IPS-11a (cell line): Measurements from ENCODE around the gene OLR1.
A peak's percentile ranks its signal among the peaks of the same experiment; 100 is the strongest.
"Not testable (repeated sequence)": the region's sequence is repeated elsewhere in the genome, so short reads cannot be mapped to it uniquely, and the experiment has no call there.

Experiments
- H3K4me3 ChIP-seq: one replicate; pipeline ENCODE4 v1.5.1; 2013; ENCODE audit warnings: low read depth, low read length, control low read depth

The OLR1 gene

DNA sequence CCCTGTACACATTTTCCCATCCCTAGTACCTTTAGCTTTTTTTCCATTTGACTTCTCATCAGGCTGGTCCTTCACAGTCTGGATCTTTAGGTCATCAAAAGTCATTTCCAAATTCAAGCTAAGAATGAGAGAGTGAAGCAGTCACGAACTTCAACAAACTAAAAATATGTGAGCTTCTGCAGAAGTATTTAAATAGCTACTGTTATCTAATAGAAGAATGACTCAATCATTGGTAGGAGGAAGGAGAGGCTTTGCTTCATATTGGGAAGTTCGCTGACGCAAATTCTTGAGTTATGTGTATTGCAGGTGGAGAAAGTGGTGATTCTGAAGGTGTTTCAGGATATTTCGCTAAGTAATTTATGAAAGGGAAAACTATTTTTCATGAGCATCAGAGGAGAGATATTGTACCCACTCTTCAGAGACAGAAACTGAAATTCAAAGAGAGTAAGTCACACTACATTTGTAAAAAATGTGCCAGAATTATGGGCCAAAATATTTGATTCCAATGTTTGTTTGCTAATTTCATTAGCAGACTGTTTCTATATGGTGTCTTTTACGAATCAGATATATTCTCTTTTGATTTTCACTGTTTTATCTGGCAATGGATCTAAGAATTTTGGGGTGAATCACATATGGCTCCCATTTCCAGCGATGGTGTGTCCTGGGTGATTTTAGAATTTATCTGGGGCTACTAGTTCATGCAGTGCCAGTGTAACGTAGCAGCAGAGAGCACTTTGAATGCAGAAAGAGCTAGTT, at the start of gene OLR1:
Gene OLR1, minus strand, starts transcription at position 160 of the 756 bp plus-strand sequence. Its CDS starts 55 bp downstream, at position 105.
- H3K4me3 ChIP-seq: no peak within 1 kb of the TSS

- H3K4me3 ChIP-seq: no peak overlapping the region
These were observed 48.6 kb upstream of the OLR1 start for GRCh38 chr12:10220398-10221077.

DNA sequence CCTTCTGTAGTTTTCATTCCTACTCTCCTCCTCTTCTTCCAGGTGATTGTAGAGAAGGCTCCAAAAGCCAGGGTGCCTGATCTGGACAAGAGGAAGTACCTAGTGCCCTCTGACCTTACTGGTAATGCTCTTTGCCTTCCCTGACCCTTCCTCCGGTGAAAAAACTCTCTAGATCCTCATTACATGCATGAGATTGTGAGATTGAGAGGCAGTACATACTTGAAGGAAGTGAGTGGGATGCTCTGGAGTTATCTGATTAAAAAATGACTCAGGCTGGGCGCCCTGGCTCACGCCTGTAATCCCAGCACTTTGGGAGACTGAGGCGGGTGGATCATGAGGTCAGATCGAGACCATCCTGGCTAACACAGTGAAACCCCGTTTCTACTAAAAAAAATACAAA, 46.1 kb upstream of the OLR1 start:
- H3K4me3 ChIP-seq: no peak overlapping the region

DNA sequence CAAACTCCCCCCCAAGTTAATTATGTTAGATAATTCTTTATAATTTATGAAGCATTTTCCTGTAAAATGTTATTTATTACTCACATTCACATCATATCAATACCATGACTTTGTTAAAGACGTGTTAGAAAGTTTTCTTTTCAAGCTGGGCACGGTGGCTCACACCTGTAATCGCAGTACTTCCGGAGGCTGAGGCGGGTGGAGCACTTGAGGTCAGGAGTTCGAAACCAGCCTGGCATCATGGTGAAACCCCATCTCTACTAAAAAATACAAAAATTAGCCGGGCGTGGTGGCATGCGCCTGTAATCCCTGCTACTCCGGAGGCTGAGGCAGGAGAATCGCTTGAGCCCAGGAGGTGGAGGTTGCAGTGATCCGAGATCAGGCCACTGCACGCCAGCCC, 44.0 kb upstream of the OLR1 start:
- not testable (repeated sequence) for H3K4me3 ChIP-seq

DNA sequence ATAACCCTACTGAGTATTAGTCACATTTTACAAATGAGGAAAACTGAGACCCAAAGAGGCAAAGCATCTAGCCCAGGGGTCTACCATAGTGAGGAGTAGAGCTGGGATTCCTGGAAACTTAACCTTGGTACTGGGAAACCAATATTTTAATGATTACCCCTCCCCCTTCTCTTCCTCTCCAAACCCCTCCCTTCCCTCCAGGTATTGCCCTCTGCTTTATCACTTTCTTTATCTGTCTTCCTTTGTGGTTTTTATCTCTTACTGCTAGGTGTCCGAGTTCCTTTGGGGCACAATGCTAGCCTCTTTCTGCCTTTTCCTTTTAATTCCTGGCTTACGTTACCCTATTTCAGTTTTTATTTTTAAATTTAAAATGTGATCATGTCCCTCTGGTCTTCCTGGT, 43.5 kb upstream of the OLR1 start:
- no peak overlapping the region for H3K4me3 ChIP-seq

DNA sequence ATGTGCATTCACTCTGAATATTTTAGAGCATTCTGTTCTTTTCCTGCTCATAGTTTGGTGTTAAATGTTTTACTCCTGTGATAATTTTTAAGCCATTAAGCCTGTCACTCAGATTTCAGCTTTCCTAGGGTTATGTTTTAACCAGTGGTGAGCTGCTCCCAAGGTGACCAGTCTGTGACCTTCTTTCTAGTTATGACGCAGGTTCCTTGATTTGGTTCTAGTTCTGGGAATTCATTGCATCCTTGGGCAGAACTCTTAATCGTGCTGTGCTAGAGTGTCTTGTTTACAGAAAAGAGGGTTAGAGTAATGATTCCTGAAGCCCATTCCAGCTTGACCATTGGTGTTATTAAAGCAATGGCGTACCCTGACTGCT, 42.9 kb upstream of the OLR1 start:
- peak overlapping the region; percentile 96 for H3K4me3 ChIP-seq

GRCh38 chr12:10214136-10214894, 42.4 kb upstream of the OLR1 start:
- H3K4me3 ChIP-seq: peak overlapping the region; percentile 96

DNA sequence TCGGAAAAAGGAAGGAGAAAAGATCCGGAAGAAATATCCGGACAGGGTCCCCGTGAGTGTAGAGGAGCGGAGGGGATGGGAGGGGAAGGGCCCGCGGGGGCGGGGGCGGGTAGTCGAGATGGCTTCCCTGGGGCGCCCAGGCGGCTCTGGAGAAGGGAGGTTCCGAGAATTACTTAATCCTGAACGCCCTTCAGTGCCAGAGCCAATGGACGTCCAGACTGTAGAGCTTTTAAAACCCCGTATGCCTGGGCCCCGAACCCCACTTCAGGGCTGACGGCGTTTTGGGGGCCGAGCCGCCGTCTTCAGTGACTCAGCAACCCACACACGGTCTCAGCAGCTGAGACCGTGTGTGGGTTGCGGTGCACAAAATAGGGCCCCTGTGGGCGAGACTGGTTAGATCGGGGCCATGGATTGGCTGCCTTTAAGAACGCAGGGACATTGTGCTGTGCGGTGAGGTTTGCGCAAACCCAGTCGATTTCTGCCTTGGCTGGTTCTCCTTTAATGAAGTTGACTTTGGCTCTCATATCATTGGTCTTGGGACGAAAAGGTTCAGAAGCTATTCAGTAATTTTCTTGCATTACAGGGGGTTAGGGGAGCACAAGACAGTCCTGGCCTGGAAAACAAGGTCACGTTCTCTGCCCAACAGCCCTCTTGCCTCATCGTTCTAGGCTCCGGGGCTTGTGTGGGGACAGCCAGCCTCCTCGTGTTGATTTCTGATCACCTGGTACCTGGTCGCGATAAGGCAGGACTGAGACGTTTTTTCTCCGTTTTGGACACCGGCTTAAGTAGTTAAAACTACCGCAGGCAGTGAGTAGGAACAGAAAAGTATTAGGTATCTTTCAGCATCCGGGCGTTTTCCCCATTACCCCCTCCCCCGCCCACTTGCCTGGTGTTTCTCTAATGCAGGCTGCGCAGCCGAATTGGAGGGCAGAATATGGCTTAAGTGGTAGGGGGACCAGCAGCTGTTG, 41.5 kb upstream of the OLR1 start:
- H3K4me3 ChIP-seq: peak overlapping the region; percentile 96

DNA sequence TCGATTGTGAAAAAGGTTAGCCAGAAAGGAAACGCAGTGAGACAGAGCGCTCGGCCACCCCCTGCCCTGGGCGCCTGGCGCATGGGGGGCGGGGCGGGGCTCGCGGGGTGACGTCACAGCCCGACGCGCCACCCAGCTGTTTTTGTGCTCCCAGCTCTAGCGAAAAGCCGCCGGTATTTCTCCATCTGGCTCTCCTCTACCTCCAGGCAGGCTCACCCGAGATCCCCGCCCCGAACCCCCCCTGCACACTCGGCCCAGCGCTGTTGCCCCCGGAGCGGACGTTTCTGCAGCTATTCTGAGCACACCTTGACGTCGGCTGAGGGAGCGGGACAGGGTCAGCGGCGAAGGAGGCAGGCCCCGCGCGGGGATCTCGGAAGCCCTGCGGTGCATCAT, 40.8 kb upstream of the OLR1 start, which contains the start of gene GABARAPL1:
Gene GABARAPL1, plus strand, starts transcription at position 139 of the 393 bp plus-strand sequence. Its CDS starts 253 bp downstream, at position 392.
- peak within 1 kb of the TSS; percentile 96 for H3K4me3 ChIP-seq

- peak overlapping the region; percentile 96 for H3K4me3 ChIP-seq
These were observed 40.2 kb upstream of the OLR1 start for GRCh38 chr12:10211940-10212738.

- H3K4me3 ChIP-seq: no peak overlapping the region
These were observed 39.4 kb upstream of the OLR1 start for GRCh38 chr12:10211101-10211939.

GRCh38 chr12:10210225-10210624, 38.3 kb upstream of the OLR1 start:
- H3K4me3 ChIP-seq: no peak overlapping the region

DNA sequence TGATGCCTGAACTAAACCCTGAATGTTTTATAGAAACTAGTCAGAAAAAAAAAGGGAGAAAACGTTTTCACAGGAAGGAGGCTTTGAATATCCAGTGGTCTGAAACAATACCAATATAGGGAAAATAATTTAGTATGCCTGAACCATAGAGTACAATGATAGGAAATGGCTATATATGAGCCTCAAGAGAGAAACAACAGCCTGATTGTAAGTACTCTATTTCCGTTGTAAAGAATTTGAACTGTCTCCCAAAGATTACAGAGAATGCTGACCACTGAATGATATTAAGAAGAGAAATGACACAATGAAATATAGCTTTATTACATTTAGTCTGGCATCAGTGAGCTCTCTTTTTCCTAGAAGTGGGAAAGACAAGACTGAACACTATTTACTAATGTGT, 35.2 kb upstream of the OLR1 start:
- H3K4me3 ChIP-seq: no peak overlapping the region

DNA sequence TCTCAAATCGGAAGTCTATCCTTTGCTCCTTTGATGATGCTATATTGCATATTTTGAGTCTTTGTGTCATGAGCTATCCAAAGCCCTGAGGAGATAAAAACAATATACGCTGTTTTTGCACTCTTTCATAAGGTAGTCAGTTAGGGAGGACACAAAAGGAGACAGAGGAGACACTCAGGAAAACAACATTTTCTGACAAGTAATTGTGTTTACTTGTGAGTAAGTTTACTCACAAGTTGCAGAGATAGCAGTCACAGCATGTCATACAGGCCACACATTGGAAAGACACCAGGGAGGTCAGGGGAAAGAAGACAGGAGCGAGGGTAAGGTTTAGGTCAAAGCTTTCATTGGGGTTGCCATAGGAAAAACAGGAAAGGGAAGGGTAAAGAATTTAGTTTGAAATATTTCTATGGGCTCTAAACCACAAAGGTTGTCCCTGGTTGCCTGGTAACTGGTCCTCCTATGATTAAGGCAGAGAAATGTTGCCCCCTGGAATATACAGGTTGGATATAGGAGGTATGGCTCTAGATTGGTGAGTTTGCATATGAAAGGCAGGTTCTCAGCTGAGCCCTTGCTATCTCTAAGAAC, 33.4 kb upstream of the OLR1 start:
- no peak overlapping the region for H3K4me3 ChIP-seq

DNA sequence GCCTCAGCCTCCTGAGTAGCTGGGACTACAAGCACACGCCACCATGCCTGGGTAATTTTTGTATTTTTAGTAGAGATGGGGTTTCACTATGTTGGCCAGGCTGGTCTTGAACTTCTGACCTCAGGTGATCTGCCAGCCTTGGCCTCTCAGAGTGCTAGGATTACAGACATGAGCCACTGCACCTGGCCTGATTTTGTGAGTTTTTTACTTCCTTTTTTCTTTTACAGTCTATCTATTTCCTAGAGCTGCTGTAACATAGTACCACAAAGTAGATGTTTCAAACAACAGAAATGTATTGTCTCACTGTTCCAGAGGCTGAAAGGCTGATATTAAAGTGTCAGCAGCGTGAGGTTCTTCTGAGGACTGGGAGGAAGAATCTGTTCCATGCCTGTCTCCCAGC, 32.6 kb upstream of the OLR1 start:
- not testable (repeated sequence) for H3K4me3 ChIP-seq

GRCh38 chr12:10197879-10198278, 25.9 kb upstream of the OLR1 start:
- H3K4me3 ChIP-seq: no peak overlapping the region

DNA sequence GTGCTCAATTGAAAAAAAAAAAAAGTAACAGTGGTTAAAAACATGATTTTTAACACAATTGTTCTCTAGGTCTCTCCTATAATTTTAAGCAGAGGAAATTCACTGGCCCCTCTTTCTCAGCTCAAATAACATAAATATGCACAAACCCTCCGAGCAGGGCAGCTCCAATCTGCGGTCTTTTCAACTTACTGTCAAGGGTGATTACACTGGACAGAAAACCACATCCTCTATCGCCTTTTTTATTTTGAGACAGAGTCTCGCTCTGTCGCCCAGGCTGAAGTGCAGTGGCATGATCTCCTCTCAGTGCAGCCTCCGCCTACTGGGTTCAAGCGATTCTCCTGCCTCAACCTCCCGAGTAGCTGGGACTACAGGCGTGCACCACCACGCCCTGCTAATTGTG, 24.3 kb upstream of the OLR1 start:
- no peak overlapping the region for H3K4me3 ChIP-seq

GRCh38 chr12:10194160-10194670, 22.3 kb upstream of the OLR1 start:
- no peak overlapping the region for H3K4me3 ChIP-seq
